H1 (cell line): ENCODE results near the gene ACSM3. TPM values are rescaled to one million over a fixed set of nuclear protein-coding genes. Genes with fewer than 3 reads are reported as not detected.

Source experiments
- CTCF ChIA-PET: fragments of 300-600 bp; sonication (Branson Sonifier 250); formaldehyde crosslinking; loops from one replicate; lab custom pipeline; 2021; ENCODE audit not compliant: partially characterized antibody; lab: Charles Lee
- POLR2A ChIA-PET: fragments of 300-600 bp; sonication (Branson Sonifier 250); formaldehyde crosslinking; loops from one replicate; lab custom pipeline; 2021; ENCODE audit warnings: inconsistent platforms; ENCODE audit not compliant: partially characterized antibody; lab: Charles Lee
- DNase-seq, 2 experiments: peaks; one replicate each; pipeline versions ENCODE4 v3.0.0 to v3.0.0-alpha.2; 2010 to 2022; ENCODE audit warnings: low spot score in 2 of 2, low read depth in 1 of 2, mixed read lengths in 1 of 2
- FAIRE-seq: peaks from 2 replicates; lab custom pipeline; 2011; peaks lifted over from hg19 to GRCh38; lab: Jason Lieb, UNC
- H2AFZ ChIP-seq: 2 replicates; pipeline ENCODE4 v1.8.1; 2012; ENCODE audit warnings: low read length, inconsistent platforms
- H2AK5ac ChIP-seq: 2 replicates; pipeline ENCODE4 v1.6.1; 2013; ENCODE audit warnings: low read depth, low read length
- H2BK120ac ChIP-seq: replicated peaks from 2 replicates; pipeline ENCODE3; 2013; ENCODE audit warnings: low read depth, low read length, inconsistent platforms
- H2BK12ac ChIP-seq: 2 replicates; pipeline ENCODE4 v1.6.1; 2013; ENCODE audit warnings: low read depth, low read length
- H2BK15ac ChIP-seq: 2 replicates; pipeline ENCODE4 v1.6.1; 2013; ENCODE audit warnings: low read length
- H2BK20ac ChIP-seq: 2 replicates; pipeline ENCODE4 v1.6.1; 2013; ENCODE audit warnings: low read length
- H2BK5ac ChIP-seq: 2 replicates; pipeline ENCODE4 v1.6.1; 2013; ENCODE audit warnings: low read depth, low read length
- H3K14ac ChIP-seq: 2 replicates; pipeline ENCODE4 v1.6.1; 2013; ENCODE audit warnings: inconsistent platforms; ENCODE audit not compliant: insufficient read length
- H3K18ac ChIP-seq: 2 replicates; pipeline ENCODE4 v1.6.1; 2013; ENCODE audit warnings: low read length; ENCODE audit errors: extremely low read depth
- H3K23ac ChIP-seq: 2 replicates; pipeline ENCODE4 v1.6.1; 2013; ENCODE audit warnings: inconsistent platforms; ENCODE audit not compliant: insufficient read length
- H3K23me2 ChIP-seq: 2 replicates; pipeline ENCODE4 v1.6.1; 2013; ENCODE audit warnings: low read depth, low read length
- H3K27ac ChIP-seq: 2 replicates; pipeline ENCODE4 v1.6.1; 2011; ENCODE audit warnings: low read depth, low read length, inconsistent platforms
- H3K27me3 ChIP-seq, 4 experiments: replicated peaks in 1 of 4; 1 replicate in 1 of 4; 2 replicates in 3 of 4; pipeline versions ENCODE4 v1.6.1 to v1.8.1; 2011 to 2013; ENCODE audit warnings: low read length in 3 of 4, mild to moderate bottlenecking in 3 of 4, inconsistent platforms in 2 of 4, mixed read lengths in 2 of 4, moderate library complexity in 1 of 4; ENCODE audit not compliant: control insufficient read depth in 3 of 4, insufficient read depth in 3 of 4; ENCODE audit errors: extremely low read depth in 1 of 4
- H3K36me3 ChIP-seq, 4 experiments: 2 replicates each; pipeline versions ENCODE4 v1.6.1 to v1.8.1; 2011 to 2013; ENCODE audit warnings: mild to moderate bottlenecking in 4 of 4, low read length in 3 of 4, moderate library complexity in 2 of 4, control low read depth in 1 of 4, inconsistent platforms in 1 of 4; ENCODE audit not compliant: insufficient read depth in 4 of 4, control insufficient read depth in 2 of 4
- H3K4ac ChIP-seq: replicated peaks from 2 replicates; pipeline ENCODE3; 2013; ENCODE audit warnings: low read length, low read depth, mixed read lengths, inconsistent platforms; ENCODE audit not compliant: insufficient read length
- H3K4me1 ChIP-seq, 4 experiments: replicated peaks in 1 of 4; 1 replicate in 1 of 4; 2 replicates in 3 of 4; pipeline versions ENCODE4 v1.6.1 to v1.8.1; 2011 to 2013; ENCODE audit warnings: low read length in 3 of 4, inconsistent platforms in 2 of 4, mixed read lengths in 1 of 4; ENCODE audit not compliant: insufficient read depth in 4 of 4, control insufficient read depth in 3 of 4
- H3K4me2 ChIP-seq, 2 experiments: 2 replicates each; pipeline versions ENCODE4 v1.6.1 to v1.8.1; 2011 to 2013; ENCODE audit warnings: low read depth in 2 of 2, low read length in 2 of 2, control low read depth in 1 of 2, inconsistent platforms in 1 of 2, mild to moderate bottlenecking in 1 of 2; ENCODE audit not compliant: insufficient read depth in 1 of 2
- H3K4me3 ChIP-seq, 4 experiments: fragments of 200-600, 300-600 bp in 1 of 4; sonication (generic), shearing (Covaris generic), sonication (Bioruptor Twin) in 1 of 4; 2 replicates each; pipeline versions ENCODE4 v1.5.1 to v1.8.1; 2011 to 2016; ENCODE audit warnings: low read length in 4 of 4, low read depth in 3 of 4, control low read depth in 2 of 4, inconsistent platforms in 2 of 4, mild to moderate bottlenecking in 2 of 4, mixed read lengths in 1 of 4, moderate library complexity in 1 of 4; ENCODE audit not compliant: insufficient read depth in 2 of 4; ENCODE audit errors: extremely low read depth in 1 of 4
- H3K56ac ChIP-seq: replicated peaks from 2 replicates; pipeline ENCODE3; 2013; ENCODE audit warnings: low read depth, mild to moderate bottlenecking, mixed read lengths, low read length, inconsistent platforms; ENCODE audit not compliant: insufficient read length
- H3K79me1 ChIP-seq: 2 replicates; pipeline ENCODE4 v1.6.1; 2013; ENCODE audit warnings: low read depth, low read length, control low read depth
- H3K79me2 ChIP-seq, 2 experiments: 2 replicates each; pipeline versions ENCODE4 v1.6.1 to v1.8.1; 2012 to 2013; ENCODE audit warnings: low read length in 2 of 2, mild to moderate bottlenecking in 2 of 2, inconsistent platforms in 1 of 2; ENCODE audit not compliant: insufficient read depth in 2 of 2, control insufficient read depth in 1 of 2
- H3K9ac ChIP-seq, 4 experiments: replicated peaks in 1 of 4; 1 replicate in 1 of 4; 2 replicates in 3 of 4; pipeline versions ENCODE4 v1.6.1 to v1.8.1; 2011 to 2013; ENCODE audit warnings: low read depth in 3 of 4, low read length in 3 of 4, control low read depth in 2 of 4, mild to moderate bottlenecking in 2 of 4, moderate library complexity in 2 of 4, inconsistent platforms in 1 of 4; ENCODE audit errors: extremely low read depth in 1 of 4
- H3K9me3 ChIP-seq, 2 experiments: 2 replicates each; pipeline versions ENCODE4 v1.6.1 to v1.8.1; 2012 to 2013; ENCODE audit warnings: mild to moderate bottlenecking in 2 of 2, moderate library complexity in 2 of 2, control low read depth in 1 of 2, inconsistent platforms in 1 of 2, low read depth in 1 of 2, low read length in 1 of 2, mixed read lengths in 1 of 2; ENCODE audit not compliant: insufficient read depth in 2 of 2
- H4K20me1 ChIP-seq, 2 experiments: replicated peaks in 1 of 2; 2 replicates each; pipeline versions ENCODE3 to v1.8.1; 2011 to 2013; ENCODE audit warnings: inconsistent platforms in 2 of 2, low read length in 2 of 2, mild to moderate bottlenecking in 1 of 2; ENCODE audit not compliant: insufficient read depth in 2 of 2, control insufficient read depth in 1 of 2
- H4K5ac ChIP-seq: 2 replicates; pipeline ENCODE4 v1.6.1; 2013; ENCODE audit warnings: low read length, low read depth, mixed read lengths, inconsistent platforms; ENCODE audit not compliant: insufficient read length
- H4K8ac ChIP-seq: 2 replicates; pipeline ENCODE4 v1.8.0; 2013; ENCODE audit warnings: mild to moderate bottlenecking, moderate library complexity, low read length, inconsistent platforms; ENCODE audit not compliant: insufficient read depth; ENCODE audit errors: extremely low read depth
- H4K91ac ChIP-seq: replicated peaks from 2 replicates; pipeline ENCODE3; 2013; ENCODE audit warnings: low read length, mixed read lengths, inconsistent platforms; ENCODE audit not compliant: insufficient read length
- ASH2L ChIP-seq: fragments of 200-600, 300-600 bp; sonication (generic); IDR thresholded peaks from one replicate; pipeline ENCODE4 v1.7.1; 2017; ENCODE audit warnings: low read length
- BRCA1 ChIP-seq: IDR thresholded peaks from 2 replicates; pipeline ENCODE4 v1.6.1; 2012; ENCODE audit warnings: low read depth, low read length, improper control_type of control experiment
- CEBPB ChIP-seq: IDR thresholded peaks from 2 replicates; pipeline ENCODE4 v1.6.1; 2012; ENCODE audit warnings: low read depth, low read length
- CHD1 ChIP-seq: IDR thresholded peaks from 2 replicates; pipeline ENCODE4 v1.6.1; 2012; ENCODE audit warnings: low read depth, low read length, improper control_type of control experiment
- EGR1 ChIP-seq: IDR thresholded peaks from 2 replicates; pipeline ENCODE4 v1.6.1; 2011; ENCODE audit warnings: low read depth, low read length, borderline replicate concordance
- EP300 ChIP-seq, 2 experiments: IDR thresholded peaks; 1 replicate in 1 of 2; 2 replicates in 1 of 2; pipeline ENCODE4 v1.6.1; 2011 to 2012; ENCODE audit warnings: low read depth in 2 of 2, low read length in 2 of 2, mild to moderate bottlenecking in 2 of 2, borderline replicate concordance in 1 of 2, inconsistent platforms in 1 of 2, moderate library complexity in 1 of 2
- GABPA ChIP-seq: IDR thresholded peaks from 2 replicates; pipeline ENCODE4 v1.6.1; 2011; ENCODE audit warnings: mild to moderate bottlenecking, low read length, moderate library complexity, borderline replicate concordance; ENCODE audit not compliant: insufficient read depth
- JUN ChIP-seq: IDR thresholded peaks from 2 replicates; pipeline ENCODE4 v1.6.1; 2011; ENCODE audit warnings: low read depth, mild to moderate bottlenecking, improper control_type of control experiment, low read length
- MAFK ChIP-seq: IDR thresholded peaks from 2 replicates; pipeline ENCODE4 v1.6.1; 2012; ENCODE audit warnings: low read depth, mild to moderate bottlenecking, improper control_type of control experiment, low read length
- PHF8 ChIP-seq: fragments of 200-600 bp; sonication (generic); conservative IDR thresholded peaks from 2 replicates; pipeline ENCODE4 v1.7.1; 2012; ENCODE audit warnings: low read depth, mild to moderate bottlenecking, inconsistent platforms, low read length, moderate library complexity
- POLR2A ChIP-seq, 2 experiments: IDR thresholded peaks; 1 replicate in 1 of 2; 2 replicates in 1 of 2; pipeline ENCODE4 v1.6.1; 2011; ENCODE audit warnings: low read depth in 2 of 2, low read length in 2 of 2, mild to moderate bottlenecking in 2 of 2; ENCODE audit errors: control extremely low read depth in 1 of 2
- RFX5 ChIP-seq: IDR thresholded peaks from 2 replicates; pipeline ENCODE4 v1.6.1; 2011; ENCODE audit warnings: low read depth, low read length, improper control_type of control experiment, borderline replicate concordance
- SAP30 ChIP-seq: fragments of 300-600 bp; sonication (generic); IDR thresholded peaks from 2 replicates; pipeline ENCODE4 v1.7.1; 2012; ENCODE audit warnings: low read length, moderate library complexity, mild to moderate bottlenecking, inconsistent platforms; ENCODE audit not compliant: insufficient read depth, insufficient replicate concordance
- TBP ChIP-seq: IDR thresholded peaks from 2 replicates; pipeline ENCODE4 v1.6.1; 2011; ENCODE audit warnings: low read depth, low read length, improper control_type of control experiment
- WGBS, 2 experiments: shearing (Covaris generic) in 1 of 2; methylation state at CpG; one replicate each; pipeline versions ENCODE4 v1.1.6 to v1.1.7; 2013 to 2015; ENCODE audit warnings: low lambda C conversion rate in 2 of 2, mixed read lengths in 2 of 2, inconsistent platforms in 1 of 2, low coverage in 1 of 2, missing lambda C conversion rate in 1 of 2; ENCODE audit not compliant: insufficient replicate concordance in 2 of 2, insufficient coverage in 1 of 2, insufficient read length in 1 of 2; ENCODE audit errors: extremely low coverage in 1 of 2, missing lambda C conversion rate in 1 of 2; 5-methylcytosine and 5-hydroxymethylcytosine counted together
- polyA plus RNA-seq, 7 experiments: library from polyadenylated mRNA; depleted of rRNA in 3 of 7; stranded (reverse) in 5 of 7; unstranded in 2 of 7; fragments of >200 nt in 5 of 7; fragments of 200-250 nt in 2 of 7; gene quantifications; 1 replicate in 5 of 7; 2 replicates in 1 of 7; 4 replicates in 1 of 7; pipeline versions ENCODE4 v1.2.1 to v1.2.3, GENCODE V29; 2011 to 2013; ENCODE audit warnings: missing spikeins in 2 of 7, mixed read lengths in 2 of 7
- total RNA-seq: library from RNA; stranded (reverse); fragmentation: NEBNext Ultra II Directional; extraction: Animal tissue kit (Norgen Biotek cat#: 25700); gene quantifications from 2 replicates; pipeline ENCODE4 v1.2.1, GENCODE V29; 2021

ACSM3 gene
- total and polyA plus RNA-seq, 2 of the 8 experiments (the other 6 are each of a cell fraction or from before 2014, with no cell fraction given): 5.7 to 6.2 TPM

DNA sequence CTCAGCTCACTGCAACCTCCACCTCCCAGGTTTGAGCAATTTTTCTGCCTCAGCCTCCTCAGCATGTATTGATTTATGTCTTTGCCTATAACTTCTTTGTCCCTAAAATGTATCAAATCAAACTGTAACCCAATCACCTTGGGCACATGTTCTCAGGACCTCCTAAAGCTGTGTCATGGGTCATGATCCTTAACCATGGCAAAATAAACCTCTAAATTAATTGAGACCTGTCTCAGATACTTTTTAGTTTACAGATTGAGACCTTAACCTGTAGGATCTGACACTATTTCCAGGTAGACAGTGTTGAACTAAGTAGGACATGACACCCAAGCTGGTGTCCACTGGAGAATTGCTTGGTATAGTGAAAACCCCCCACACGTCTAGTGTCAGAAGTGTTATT is 2.6 kb upstream of the ACSM3 start:
- Histone ChIP-seq H3K9ac (no peak overlapping the region), H3K4me3 (no peak overlapping the region), H3K56ac (no peak overlapping the region), H3K27ac (no peak overlapping the region), H2BK12ac (no peak overlapping the region), H3K18ac (no peak overlapping the region), H3K4ac (no peak overlapping the region), H4K91ac (no peak overlapping the region), H3K4me1 (no peaks in the 10 kb centered on the region; a peak in 1 of 7 replicates), H3K14ac (no peak overlapping the region), H3K79me1 (no peaks in the 10 kb centered on the region), H2BK5ac (no peak overlapping the region), H3K27me3 (no peaks in the 10 kb centered on the region; a peak in 1 of 7 replicates), H3K36me3 (no peaks in the 10 kb centered on the region), H2BK15ac (no peak overlapping the region), H4K5ac (no peak overlapping the region), H2BK20ac (no peak overlapping the region), H3K9me3 (no peaks in the 10 kb centered on the region; a peak in 1 of 4 replicates), H4K20me1 (no peaks in the 10 kb centered on the region), H4K8ac (no peak overlapping the region), H2AK5ac (no peak overlapping the region), H2AFZ (no peak overlapping the region), H2BK120ac (no peak overlapping the region), H3K23me2 (no peaks in the 10 kb centered on the region), H3K23ac (no peak overlapping the region), H3K4me2 (no peak overlapping the region), H3K79me2 (no peaks in the 10 kb centered on the region)
- ChIA-PET CTCF (interaction anchor here (0.6 kb wide), 1 partner anchor 1387 kb away, joined by 3 read pairs; no protein-coding TSS in a partner anchor), POLR2A (no interaction called here)
- WGBS, 2 experiments: 95% methylated on average over 1 of the region's 1 CpG; no CpG with 5 or more reads in 1 of the 2 experiments
- TF ChIP-seq POLR2A (IDR thresholded peaks at IDR 0.05; ENCODE audit: control extremely low read depth in 1 of 2, low read depth in 2 of 2, low read length in 2 of 2) (no peak), RFX5 (no peak), CEBPB (no peak), CHD1 (no peak), EP300 (IDR thresholded peaks at IDR 0.05; ENCODE audit: borderline replicate concordance in 1 of 2, low read depth in 2 of 2, low read length in 2 of 2) (no peak), GABPA (no peak), JUN (no peak), BRCA1 (no peak), EGR1 (no peak), ASH2L (no peak), TBP (no peak), SAP30 (no peak), MAFK (no peak), PHF8 (no peak)
- FAIRE-seq (no peak), DNase-seq (no peak)
